TTC549 (cell line): ENCODE measurements around the gene NEU3.
"Not testable (repeated sequence)": the region's sequence is repeated elsewhere in the genome, so short reads cannot be mapped to it uniquely, and the experiment has no call there.

Experiments
- FAIRE-seq: peaks from 2 replicates; lab custom pipeline; 2012; peaks lifted over from hg19 to GRCh38; lab: Jason Lieb, UNC

NEU3 gene

GRCh38 chr11:74988541-74989259, at the start of gene NEU3:
TSS of gene NEU3 (plus strand) at chr11:74988933. CDS start at chr11:74989061, 128 bp downstream.
- FAIRE-seq, result no peak

- no peak for FAIRE-seq
These were observed 47.2 kb upstream of the NEU3 start for GRCh38 chr11:74941492-74941891.

GRCh38 chr11:74942073-74942759, 46.5 kb upstream of the NEU3 start:
- no peak for FAIRE-seq

- no peak for FAIRE-seq
These were observed 40.2 kb upstream of the NEU3 start for GRCh38 chr11:74948546-74948897.

- peak; percentile 90 for FAIRE-seq
These were observed 39.6 kb upstream of the NEU3 start, which contains the start of the genes SPCS2 and XRRA1 for GRCh38 chr11:74948898-74949752. TSS of gene SPCS2 (plus strand) at chr11:74949266. CDS start at chr11:74949286, 20 bp downstream. TSS of gene XRRA1 (minus strand) at chr11:74949091. CDS start at chr11:74940878, 8,213 bp downstream.

- FAIRE-seq, result no peak
These were observed 39.0 kb upstream of the NEU3 start for GRCh38 chr11:74949753-74950137.

GRCh38 chr11:74950374-74950969, 38.3 kb upstream of the NEU3 start:
- FAIRE-seq, result no peak

- FAIRE-seq, result no peak
These were observed 37.5 kb upstream of the NEU3 start for GRCh38 chr11:74951226-74951625.

GRCh38 chr11:74952752-74953151, 36.0 kb upstream of the NEU3 start:
- no peak for FAIRE-seq

- FAIRE-seq, result no peak
These were observed 35.3 kb upstream of the NEU3 start for GRCh38 chr11:74953451-74953850.

GRCh38 chr11:74954199-74954598, 34.5 kb upstream of the NEU3 start:
- FAIRE-seq, result no peak

- FAIRE-seq, result no peak
These were observed 32.2 kb upstream of the NEU3 start for GRCh38 chr11:74956397-74957015.

GRCh38 chr11:74957937-74958629, 30.6 kb upstream of the NEU3 start:
- FAIRE-seq, result no peak

- not testable (repeated sequence) for FAIRE-seq
These were observed 28.6 kb upstream of the NEU3 start for GRCh38 chr11:74960128-74960527.

GRCh38 chr11:74966651-74967050, 22.1 kb upstream of the NEU3 start:
- FAIRE-seq, result no peak

GRCh38 chr11:74970852-74971395, 17.8 kb upstream of the NEU3 start:
- FAIRE-seq, result no peak

GRCh38 chr11:74971424-74971823, 17.3 kb upstream of the NEU3 start:
- FAIRE-seq, result no peak

GRCh38 chr11:74978041-74978440, 10.7 kb upstream of the NEU3 start:
- FAIRE-seq, result no peak

GRCh38 chr11:74980634-74981033, 8.1 kb upstream of the NEU3 start:
- FAIRE-seq, result no peak

GRCh38 chr11:74981888-74982287, 6.8 kb upstream of the NEU3 start:
- no peak for FAIRE-seq

GRCh38 chr11:74984070-74984469, 4.7 kb upstream of the NEU3 start:
- no peak for FAIRE-seq
